Mucosa of gallbladder (tissue), 1 donor: ENCODE results near the gene TEX101. TPM values are rescaled to one million over a fixed set of nuclear protein-coding genes. Genes with fewer than 3 reads are reported as not detected.
A peak's percentile ranks its signal among the peaks of the same experiment; 100 is the strongest.

ENCODE experiments used
- DNase-seq: peaks from one replicate; pipeline ENCODE4 v3.0.0-alpha.2; 2020; ENCODE audit warnings: low spot score
- total RNA-seq: library from RNA; stranded (reverse); gene quantifications from one replicate; pipeline ENCODE4 v1.2.1, GENCODE V29; 2021
- donor health status: DM: no; HTN: no; CAD: no.

The TEX101 gene
- total RNA-seq, 1 donor from 2014 or later, result not detected

- DNase-seq, result no peak
These were observed 33.0 kb downstream of the TEX101 start for GRCh38 chr19:43447655-43448054.

GRCh38 chr19:43450545-43450997 lies 35.9 kb downstream of the TEX101 start:
- no peak for DNase-seq

GRCh38 chr19:43452582-43452981 lies 37.9 kb downstream of the TEX101 start:
- no peak for DNase-seq

- no peak for DNase-seq
These were observed 39.3 kb downstream of the TEX101 start for GRCh38 chr19:43454031-43454430.

- DNase-seq, result peak; percentile 22
These were observed 40.8 kb downstream of the TEX101 start for GRCh38 chr19:43455321-43456113.

GRCh38 chr19:43457809-43458208 lies 43.1 kb downstream of the TEX101 start:
- no peak for DNase-seq

GRCh38 chr19:43460362-43461016 lies 45.8 kb downstream of the TEX101 start:
- no peak for DNase-seq

- DNase-seq, result no peak
These were observed 46.6 kb downstream of the TEX101 start for GRCh38 chr19:43461303-43461702.

- no peak for DNase-seq
These were observed 47.7 kb downstream of the TEX101 start for GRCh38 chr19:43462383-43462782.

GRCh38 chr19:43462785-43463380 lies 48.2 kb downstream of the TEX101 start:
- DNase-seq, result no peak

GRCh38 chr19:43463381-43464133 lies 48.9 kb downstream of the TEX101 start:
- peak; percentile 98 for DNase-seq

- peak; percentile 78 for DNase-seq
These were observed 49.6 kb downstream of the TEX101 start for GRCh38 chr19:43464134-43464775.

GRCh38 chr19:43465468-43466120 lies 50.9 kb downstream of the TEX101 start, which contains the start of gene LYPD3:
Gene LYPD3, minus strand, starts transcription at chr19:43465608. Its CDS starts 37 bp downstream, at chr19:43465571.
- no peak for DNase-seq

GRCh38 chr19:43466793-43467192 lies 52.1 kb downstream of the TEX101 start:
- no peak for DNase-seq

- no peak for DNase-seq
These were observed 52.6 kb downstream of the TEX101 start for GRCh38 chr19:43467276-43467675.

GRCh38 chr19:43467730-43468129 lies 53.0 kb downstream of the TEX101 start:
- DNase-seq, result no peak

Other genes starting within 250 kb of the TEX101 start
- not detected for gene PSG5, start 228.4 kb upstream of the TEX101 start, total RNA-seq
- gene PSG4, start 209.3 kb upstream of the TEX101 start, total RNA-seq, result not detected
- not detected for gene PSG9, start 145.4 kb upstream of the TEX101 start, total RNA-seq
- gene CD177, start 61.2 kb upstream of the TEX101 start, total RNA-seq, result not detected
- gene LYPD3, start 50.7 kb downstream of the TEX101 start, total RNA-seq, result 1.6 TPM
- 35.3 TPM for gene PHLDB3, start 89.9 kb downstream of the TEX101 start, total RNA-seq
- 55.4 TPM for gene ETHE1, start 112.3 kb downstream of the TEX101 start, total RNA-seq
- 4.1 TPM for gene ZNF575, start 118.3 kb downstream of the TEX101 start, total RNA-seq
- gene XRCC1, start 160.6 kb downstream of the TEX101 start, total RNA-seq, result 33.6 TPM
- gene PINLYP, start 160.9 kb downstream of the TEX101 start, total RNA-seq, result 13.3 TPM
- gene IRGQ, start 181.2 kb downstream of the TEX101 start, total RNA-seq, result 35.7 TPM
- gene ZNF576, start 181.7 kb downstream of the TEX101 start, total RNA-seq, result 17.9 TPM
- 0.52 TPM for gene SRRM5, start 197.2 kb downstream of the TEX101 start, total RNA-seq
- gene ZNF428, start 204.7 kb downstream of the TEX101 start, total RNA-seq, result 54.4 TPM
- gene CADM4, start 225.0 kb downstream of the TEX101 start, total RNA-seq, result 20.6 TPM